ENCODE data around the gene CEACAM16.

GRCh38 chr19:44661205-44661604, 37.7 kb upstream of the CEACAM16 start:
- TF ChIP-seq CTCF (IDR thresholded peaks at IDR 0.05 in 2 of 3, conservative IDR thresholded peaks at IDR 0.05 in 1 of 3; ENCODE audit: control insufficient read depth in 2 of 3, extremely low read depth in 1 of 3, insufficient read depth in 1 of 3, low read depth in 3 of 3, low read length in 3 of 3): no peak
- no peak for TF ChIP-seq RFX5 (IDR thresholded peaks at IDR 0.05; ENCODE audit: low read depth, low read length)
- TF ChIP-seq ZNF274 (IDR thresholded peaks at IDR 0.05; ENCODE audit: insufficient read depth, insufficient read length): no peak
- TF ChIP-seq EZH2 (IDR thresholded peaks at IDR 0.05; ENCODE audit: borderline replicate concordance, control insufficient read depth, low read depth, low read length): no peak
- no peak for TF ChIP-seq SUZ12 (IDR thresholded peaks at IDR 0.05; ENCODE audit: unreplicated experiment)
- TF ChIP-seq TBL1XR1 (IDR thresholded peaks at IDR 0.05; ENCODE audit: low read depth, low read length): no peak
- TF ChIP-seq BACH1 (IDR thresholded peaks at IDR 0.05; ENCODE audit: borderline replicate concordance): no peak
- TF ChIP-seq POLR2A (IDR thresholded peaks at IDR 0.05; ENCODE audit: low read depth, low read length): no peak
- no peak for TF ChIP-seq BRCA1 (IDR thresholded peaks at IDR 0.05; ENCODE audit: low read depth, low read length)
- TF ChIP-seq POLR2AphosphoS5 (IDR thresholded peaks at IDR 0.05; ENCODE audit: low read length): no peak

Data from GM12878 (cell line).